HepG2 (cell line): ENCODE measurements around the gene ALDOA. TPM values are rescaled to one million over a fixed set of nuclear protein-coding genes. Genes with fewer than 3 reads are reported as not detected.

ENCODE experiments used
- ATAC-seq: fragments of 200-7000 bp; cut with Tn5 transposase; 3 replicates; pipeline ENCODE4 v1.9.1; 2020; ENCODE audit warnings: mild to moderate bottlenecking, moderate library complexity
- BruUV-seq: library from RNA; stranded (reverse); fragments of 400-500 nt; replicated peaks from 2 replicates; lab custom pipeline; 2021; lab: Mats Ljungman, UMichigan
- CTCF ChIA-PET: fragments of 300-600 bp; formaldehyde crosslinking; extraction: SDS; loops from one replicate; lab custom pipeline; 2021; ENCODE audit warnings: low total read pairs, inconsistent platforms, low intra/inter-chr PET ratio; lab: Yijun Ruan, JAX
- POLR2A ChIA-PET: fragments of 350-600 bp; sonication (Branson Sonifier 250); formaldehyde crosslinking; loops from one replicate; lab custom pipeline; 2020; ENCODE audit warnings: antibody characterized with exemption, inconsistent platforms; lab: Yijun Ruan, JAX
- DNase-seq: peaks from one replicate; pipeline ENCODE4 v3.0.0-alpha.2; 2015; ENCODE audit warnings: low spot score
- FAIRE-seq: peaks from 3 replicates; lab custom pipeline; 2011; peaks lifted over from hg19 to GRCh38; lab: Jason Lieb, UNC
- H2AFZ ChIP-seq: one replicate; pipeline ENCODE4 v1.6.1; 2011; ENCODE audit warnings: low read length, inconsistent platforms
- H3K27ac ChIP-seq: fragments of 300-600 bp; 3 replicates; pipeline ENCODE4 v1.8.0; 2011; ENCODE audit warnings: mixed run types, mild to moderate bottlenecking, mixed read lengths, low read length, inconsistent platforms; ENCODE audit not compliant: insufficient read depth; ENCODE audit errors: extremely low read length
- H3K27me3 ChIP-seq, 2 experiments: fragments of 200-600 bp in 1 of 2; 2 replicates in 1 of 2; 3 replicates in 1 of 2; pipeline versions ENCODE4 v1.6.0 to v1.8.0; 2011; ENCODE audit warnings: low read length in 2 of 2, mild to moderate bottlenecking in 2 of 2, moderate library complexity in 2 of 2, inconsistent platforms in 1 of 2; ENCODE audit not compliant: insufficient read depth in 2 of 2, control insufficient read depth in 1 of 2
- H3K36me3 ChIP-seq, 2 experiments: fragments of 200-600 bp in 1 of 2; replicated peaks in 1 of 2; 2 replicates in 1 of 2; 3 replicates in 1 of 2; pipeline versions ENCODE4 v1.5.1 to v1.8.0; 2011; ENCODE audit warnings: low read length in 2 of 2, inconsistent platforms in 1 of 2; ENCODE audit not compliant: insufficient read depth in 2 of 2, control insufficient read depth in 1 of 2
- H3K4me1 ChIP-seq: 2 replicates; pipeline ENCODE4 v1.5.1; 2012; ENCODE audit warnings: low read length, inconsistent platforms; ENCODE audit not compliant: insufficient read depth
- H3K4me2 ChIP-seq: 2 replicates; pipeline ENCODE4 v1.6.0; 2011; ENCODE audit warnings: low read depth, low read length, inconsistent platforms
- H3K4me3 ChIP-seq, 3 experiments: fragments of 200-600 bp in 1 of 3; sonication (generic), shearing (Covaris generic) in 1 of 3; replicated peaks in 1 of 3; 2 replicates each; pipeline ENCODE4 v1.5.1; 2011 to 2016; ENCODE audit warnings: low read length in 3 of 3, inconsistent platforms in 2 of 3, low read depth in 2 of 3, mild to moderate bottlenecking in 2 of 3, control low read depth in 1 of 3, mixed read lengths in 1 of 3; ENCODE audit not compliant: insufficient read depth in 1 of 3
- H3K79me2 ChIP-seq: one replicate; pipeline ENCODE4 v1.6.1; 2011; ENCODE audit warnings: low read length, inconsistent platforms; ENCODE audit not compliant: insufficient read depth
- H3K9ac ChIP-seq: 2 replicates; pipeline ENCODE4 v1.6.0; 2011; ENCODE audit warnings: mild to moderate bottlenecking, low read depth, low read length, inconsistent platforms; ENCODE audit not compliant: insufficient read depth
- H3K9me3 ChIP-seq: 2 replicates; pipeline ENCODE4 v1.5.1; 2012; ENCODE audit warnings: mild to moderate bottlenecking, low read length
- H4K20me1 ChIP-seq: 2 replicates; pipeline ENCODE4 v1.6.0; 2011; ENCODE audit warnings: inconsistent platforms, mild to moderate bottlenecking, low read length, moderate library complexity; ENCODE audit not compliant: insufficient read depth
- FOXC1 ChIP-seq: sonication (generic); formaldehyde crosslinking; IDR thresholded peaks from 2 replicates; pipeline ENCODE4 v1.8.0; 2022; ENCODE audit warnings: mild to moderate bottlenecking, missing genetic modification reagents, borderline replicate concordance
- MYNN ChIP-seq: sonication (generic); formaldehyde crosslinking; IDR thresholded peaks from 2 replicates; pipeline ENCODE4 v1.4.0; 2020; ENCODE audit warnings: mild to moderate bottlenecking, low read depth, missing genetic modification reagents
- NR2C2 ChIP-seq: sonication (generic); formaldehyde crosslinking; IDR thresholded peaks from 2 replicates; pipeline ENCODE4 v1.4.0; 2020; ENCODE audit warnings: missing genetic modification reagents, mild to moderate bottlenecking, moderate library complexity, borderline replicate concordance
- PAX8 ChIP-seq: sonication (generic); formaldehyde crosslinking; IDR thresholded peaks from 2 replicates; pipeline ENCODE4 v1.8.0; 2022; ENCODE audit warnings: mild to moderate bottlenecking, missing genetic modification reagents, borderline replicate concordance
- SMC3 ChIP-seq: IDR thresholded peaks from 2 replicates; pipeline ENCODE4 v1.6.1; 2011; ENCODE audit warnings: low read length, improper control_type of control experiment
- ZNF510 ChIP-seq: sonication (generic); formaldehyde crosslinking; IDR thresholded peaks from 2 replicates; pipeline ENCODE4 v1.4.0; 2020; ENCODE audit warnings: low read depth, mild to moderate bottlenecking, missing genetic modification reagents
- ZNF614 ChIP-seq: IDR thresholded peaks from 2 replicates; pipeline ENCODE4 v1.6.1; 2018; ENCODE audit warnings: missing biosample characterization, missing genetic modification reagents, inconsistent platforms, borderline replicate concordance
- ZNF616 ChIP-seq: sonication (generic); formaldehyde crosslinking; IDR thresholded peaks from 2 replicates; pipeline ENCODE4 v1.5.0; 2020; ENCODE audit warnings: low read depth, mild to moderate bottlenecking, missing genetic modification reagents
- WGBS: methylation state at CpG from one replicate; pipeline ENCODE4 v1.1.6; 2017; ENCODE audit warnings: low lambda C conversion rate; 5-methylcytosine and 5-hydroxymethylcytosine counted together
- in situ Hi-C: cut with HindIII; loops from 2 replicates; pipeline ENCODE4 v1.10.0; 2017; ENCODE audit warnings: low pct_unique_long_range_greater_than_20kb; ENCODE audit not compliant: extremely low pct_ligation_motif_present
- intact Hi-C: fragments of 100-400 bp; cut with micrococcal nuclease; formaldehyde crosslinking; loops from one replicate; pipeline ENCODE4 v1.10.0; 2022; ENCODE audit not compliant: unreplicated experiment
- polyA plus RNA-seq, 8 experiments: library from polyadenylated mRNA; depleted of rRNA in 3 of 8; stranded (reverse) in 7 of 8; unstranded in 1 of 8; fragments of >200 nt; fragmentation: Illumina TruSeq in 4 of 8; extraction: Trizol in 4 of 8; gene quantifications; 2 replicates each; pipeline versions ENCODE4 v1.2.1 to v1.2.3, GENCODE V29; 2011 to 2016; ENCODE audit warnings: low read depth in 4 of 8, missing spikeins in 1 of 8, mixed read lengths in 1 of 8; ENCODE audit not compliant: insufficient read depth in 1 of 8
- total RNA-seq, 5 experiments: library from RNA; depleted of rRNA; stranded (reverse); fragments of >200 nt; fragmentation: Illumina TruSeq; extraction: Trizol; gene quantifications; 2 replicates each; pipeline ENCODE4 v1.2.3, GENCODE V29; 2016; ENCODE audit warnings: low read depth in 1 of 5
- TF ChIP-seq, protein P1 (sequence below): sonication (generic); formaldehyde crosslinking; IDR thresholded peaks from 2 replicates; pipeline ENCODE4 v1.5.1; 2020; ENCODE audit warnings: missing genetic modification reagents, mild to moderate bottlenecking, borderline replicate concordance
- TF ChIP-seq, protein P2 (sequence below): sonication (generic); formaldehyde crosslinking; IDR thresholded peaks from 2 replicates; pipeline ENCODE4 v1.4.0; 2020; ENCODE audit warnings: mild to moderate bottlenecking, missing genetic modification reagents
- TF ChIP-seq, protein P3 (sequence below): sonication (generic); IDR thresholded peaks from 2 replicates; pipeline ENCODE4 v1.6.1; 2016; ENCODE audit warnings: low read depth, borderline replicate concordance

The ALDOA gene
- total and polyA plus RNA-seq, 2 of the 13 experiments (the other 11 are each of a cell fraction or from before 2014, with no cell fraction given), result 925 to 1,884 TPM

DNA sequence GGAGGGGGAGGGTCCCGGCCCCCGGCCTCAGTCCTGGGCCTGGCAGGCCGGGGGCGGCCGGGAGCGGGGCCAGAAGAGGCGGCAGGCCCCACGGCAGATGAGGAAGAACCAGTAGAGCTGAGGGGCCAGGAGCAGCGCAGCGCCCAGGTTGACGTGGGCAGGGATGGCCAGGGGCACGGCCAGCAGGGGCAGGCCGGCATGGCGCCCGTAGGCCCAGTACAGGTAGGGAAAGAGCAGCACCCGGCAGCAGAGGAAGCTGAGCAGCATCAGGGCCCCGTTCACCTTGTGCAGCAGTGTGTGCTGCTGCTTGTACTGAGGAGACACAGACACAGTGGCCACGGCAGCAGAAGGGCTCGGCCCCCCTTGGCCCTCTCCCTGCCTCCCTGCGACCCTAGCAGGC is 40.4 kb upstream of the ALDOA start:
- in situ Hi-C loops, result no loop called here

More for the DNA sequence above, 40.4 kb upstream of the ALDOA start:
- intact Hi-C loops, result no loop called here
- peaks cover 34 to 82% of the 10 kb centered on the region in 2 experiments for H3K27me3 ChIP-seq
- no peaks in the 10 kb centered on the region for H3K9me3 ChIP-seq
- no TSS peak for BruUV-seq
- WGBS, result 4% methylated on average over 12 of the region's 20 CpGs
- FAIRE-seq, result no peak
- peaks cover 10% of the 10 kb centered on the region; the same call in 1 of the 2 replicates for H3K4me1 ChIP-seq
- DNase-seq, result no peak
- ChIA-PET CTCF (no interaction called here), POLR2A (no interaction called here)
- H3K36me3 ChIP-seq, result no peaks in the 10 kb centered on the region
- no peaks in the 10 kb centered on the region for H4K20me1 ChIP-seq
- H3K4me2 ChIP-seq, result no peak overlapping the region
- H2AFZ ChIP-seq, result no peak overlapping the region
- TF ChIP-seq, protein P1, sequence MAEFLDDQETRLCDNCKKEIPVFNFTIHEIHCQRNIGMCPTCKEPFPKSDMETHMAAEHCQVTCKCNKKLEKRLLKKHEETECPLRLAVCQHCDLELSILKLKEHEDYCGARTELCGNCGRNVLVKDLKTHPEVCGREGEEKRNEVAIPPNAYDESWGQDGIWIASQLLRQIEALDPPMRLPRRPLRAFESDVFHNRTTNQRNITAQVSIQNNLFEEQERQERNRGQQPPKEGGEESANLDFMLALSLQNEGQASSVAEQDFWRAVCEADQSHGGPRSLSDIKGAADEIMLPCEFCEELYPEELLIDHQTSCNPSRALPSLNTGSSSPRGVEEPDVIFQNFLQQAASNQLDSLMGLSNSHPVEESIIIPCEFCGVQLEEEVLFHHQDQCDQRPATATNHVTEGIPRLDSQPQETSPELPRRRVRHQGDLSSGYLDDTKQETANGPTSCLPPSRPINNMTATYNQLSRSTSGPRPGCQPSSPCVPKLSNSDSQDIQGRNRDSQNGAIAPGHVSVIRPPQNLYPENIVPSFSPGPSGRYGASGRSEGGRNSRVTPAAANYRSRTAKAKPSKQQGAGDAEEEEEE (CRISPR knock-in tag), result no peak
- no peak for TF ChIP-seq ZNF616 (CRISPR knock-in tag)
- TF ChIP-seq MYNN, result no peak
- TF ChIP-seq PAX8 (CRISPR knock-in tag), result no peak
- TF ChIP-seq, protein P2, sequence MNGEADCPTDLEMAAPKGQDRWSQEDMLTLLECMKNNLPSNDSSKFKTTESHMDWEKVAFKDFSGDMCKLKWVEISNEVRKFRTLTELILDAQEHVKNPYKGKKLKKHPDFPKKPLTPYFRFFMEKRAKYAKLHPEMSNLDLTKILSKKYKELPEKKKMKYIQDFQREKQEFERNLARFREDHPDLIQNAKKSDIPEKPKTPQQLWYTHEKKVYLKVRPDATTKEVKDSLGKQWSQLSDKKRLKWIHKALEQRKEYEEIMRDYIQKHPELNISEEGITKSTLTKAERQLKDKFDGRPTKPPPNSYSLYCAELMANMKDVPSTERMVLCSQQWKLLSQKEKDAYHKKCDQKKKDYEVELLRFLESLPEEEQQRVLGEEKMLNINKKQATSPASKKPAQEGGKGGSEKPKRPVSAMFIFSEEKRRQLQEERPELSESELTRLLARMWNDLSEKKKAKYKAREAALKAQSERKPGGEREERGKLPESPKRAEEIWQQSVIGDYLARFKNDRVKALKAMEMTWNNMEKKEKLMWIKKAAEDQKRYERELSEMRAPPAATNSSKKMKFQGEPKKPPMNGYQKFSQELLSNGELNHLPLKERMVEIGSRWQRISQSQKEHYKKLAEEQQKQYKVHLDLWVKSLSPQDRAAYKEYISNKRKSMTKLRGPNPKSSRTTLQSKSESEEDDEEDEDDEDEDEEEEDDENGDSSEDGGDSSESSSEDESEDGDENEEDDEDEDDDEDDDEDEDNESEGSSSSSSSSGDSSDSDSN (CRISPR knock-in tag), result no peak
- TF ChIP-seq ZNF614 (CRISPR knock-in tag), result no peak
- no peak for TF ChIP-seq FOXC1 (CRISPR knock-in tag)
- TF ChIP-seq ZNF510, result no peak
- no peak for TF ChIP-seq SMC3
- TF ChIP-seq, protein P3, sequence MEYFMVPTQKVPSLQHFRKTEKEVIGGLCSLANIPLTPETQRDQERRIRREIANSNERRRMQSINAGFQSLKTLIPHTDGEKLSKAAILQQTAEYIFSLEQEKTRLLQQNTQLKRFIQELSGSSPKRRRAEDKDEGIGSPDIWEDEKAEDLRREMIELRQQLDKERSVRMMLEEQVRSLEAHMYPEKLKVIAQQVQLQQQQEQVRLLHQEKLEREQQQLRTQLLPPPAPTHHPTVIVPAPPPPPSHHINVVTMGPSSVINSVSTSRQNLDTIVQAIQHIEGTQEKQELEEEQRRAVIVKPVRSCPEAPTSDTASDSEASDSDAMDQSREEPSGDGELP, result no peak
- no peak for TF ChIP-seq NR2C2
- no peak overlapping the region for H3K9ac ChIP-seq
- ATAC-seq, result no peak
- H3K79me2 ChIP-seq, result no peaks in the 10 kb centered on the region
- no peak overlapping the region for H3K4me3 ChIP-seq
- no peak overlapping the region for H3K27ac ChIP-seq
